Omental fat pad (tissue), 4 donors: ENCODE measurements around the gene JMJD6. TPM values are rescaled to one million over a fixed set of nuclear protein-coding genes. Genes with fewer than 3 reads are reported as not detected.

Experiments
- ATAC-seq: fragments of 150-250 bp; one replicate; pipeline ENCODE4 v1.9.1; 2016; ENCODE audit warnings: mild to moderate bottlenecking, moderate library complexity; ENCODE audit not compliant: low FRiP score
- DNase-seq: peaks from one replicate; pipeline ENCODE4 v3.0.0-alpha.2; 2019; ENCODE audit warnings: low spot score
- total RNA-seq, 4 donors: library from RNA; depleted of rRNA; stranded (reverse); fragments of >200 nt; gene quantifications; one replicate each; pipeline ENCODE4 v1.1.0, GENCODE V29; 2016
- TF ChIP-seq, protein P1 (sequence below), 3 donors: fragments of 450-650 bp; IDR thresholded peaks; one replicate each; pipeline ENCODE4 v1.5.1; 2016 to 2017; ENCODE audit warnings: antibody characterized with exemption in 3 of 3, mild to moderate bottlenecking in 3 of 3, moderate library complexity in 2 of 3

The JMJD6 gene
- total RNA-seq, 4 donors from 2014 or later, result 17.7 to 40.4 (median 30.4) TPM

DNA sequence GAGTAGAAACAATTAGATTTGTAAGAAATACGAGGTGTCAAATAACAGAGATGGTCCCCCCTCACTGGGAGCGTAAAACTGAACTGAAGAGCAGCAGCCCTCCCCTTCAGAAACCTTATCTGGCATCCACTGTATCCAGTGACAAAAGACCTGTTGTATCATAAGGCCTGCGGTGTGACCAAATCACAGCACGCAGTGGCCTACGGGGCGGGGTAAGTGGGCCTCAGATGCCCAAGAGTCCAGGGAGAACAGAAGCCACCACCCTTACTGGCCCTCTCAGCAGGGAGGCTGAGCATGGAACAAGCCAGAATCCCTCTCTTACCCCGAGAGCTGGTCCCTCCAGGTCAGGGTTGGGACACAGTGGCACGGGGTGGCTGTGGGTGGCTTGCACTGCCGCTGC is 5.5 kb downstream of the JMJD6 start:
- DNase-seq, result no peak
- TF ChIP-seq, protein P1, sequence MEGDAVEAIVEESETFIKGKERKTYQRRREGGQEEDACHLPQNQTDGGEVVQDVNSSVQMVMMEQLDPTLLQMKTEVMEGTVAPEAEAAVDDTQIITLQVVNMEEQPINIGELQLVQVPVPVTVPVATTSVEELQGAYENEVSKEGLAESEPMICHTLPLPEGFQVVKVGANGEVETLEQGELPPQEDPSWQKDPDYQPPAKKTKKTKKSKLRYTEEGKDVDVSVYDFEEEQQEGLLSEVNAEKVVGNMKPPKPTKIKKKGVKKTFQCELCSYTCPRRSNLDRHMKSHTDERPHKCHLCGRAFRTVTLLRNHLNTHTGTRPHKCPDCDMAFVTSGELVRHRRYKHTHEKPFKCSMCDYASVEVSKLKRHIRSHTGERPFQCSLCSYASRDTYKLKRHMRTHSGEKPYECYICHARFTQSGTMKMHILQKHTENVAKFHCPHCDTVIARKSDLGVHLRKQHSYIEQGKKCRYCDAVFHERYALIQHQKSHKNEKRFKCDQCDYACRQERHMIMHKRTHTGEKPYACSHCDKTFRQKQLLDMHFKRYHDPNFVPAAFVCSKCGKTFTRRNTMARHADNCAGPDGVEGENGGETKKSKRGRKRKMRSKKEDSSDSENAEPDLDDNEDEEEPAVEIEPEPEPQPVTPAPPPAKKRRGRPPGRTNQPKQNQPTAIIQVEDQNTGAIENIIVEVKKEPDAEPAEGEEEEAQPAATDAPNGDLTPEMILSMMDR (IDR thresholded peaks at IDR 0.05), result no peak
- ATAC-seq, result no peak

DNA sequence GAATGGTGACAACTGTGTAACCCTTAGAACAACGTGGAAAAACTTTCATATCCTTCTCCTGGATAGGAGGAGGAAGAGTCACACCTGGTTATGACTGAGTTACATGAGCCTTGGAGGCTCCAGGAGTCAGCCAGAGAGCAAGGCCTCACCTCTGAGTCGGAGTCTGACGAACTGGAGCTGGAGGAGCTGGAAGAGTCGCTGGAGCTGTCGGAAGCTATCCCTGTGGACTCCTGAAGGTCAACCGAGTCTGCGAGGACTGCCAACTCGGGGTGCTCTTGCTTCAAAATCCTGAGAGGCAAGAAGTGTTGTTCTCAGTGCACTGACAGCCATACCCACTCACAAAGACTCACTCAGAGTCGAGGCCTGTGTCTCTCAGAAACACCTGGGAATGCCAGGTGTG is 6.2 kb downstream of the JMJD6 start:
- ATAC-seq, result no peak
- DNase-seq, result no peak
- TF ChIP-seq, protein P1 (IDR thresholded peaks at IDR 0.05), result no peak

DNA sequence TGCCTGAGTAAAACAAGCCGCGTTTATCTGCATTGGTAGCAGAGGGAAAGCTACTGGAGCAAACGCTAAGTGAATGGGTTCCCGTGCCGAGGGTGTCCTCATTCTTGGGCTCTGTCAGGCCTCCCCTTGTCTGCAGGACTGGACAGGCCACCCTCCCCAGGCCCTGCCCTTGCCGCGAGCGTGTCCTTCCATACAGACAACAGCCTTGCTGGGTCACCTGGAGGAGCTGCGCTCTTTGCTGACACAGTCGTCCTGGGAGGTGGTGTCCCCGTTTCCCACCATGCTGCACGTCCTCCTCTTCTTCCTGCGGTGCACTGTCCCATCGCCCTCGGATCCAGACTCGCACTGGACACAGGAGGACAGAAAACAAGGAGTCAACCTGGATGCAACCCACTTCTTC is 7.9 kb downstream of the JMJD6 start:
- ATAC-seq (no peak), DNase-seq (no peak)
- TF ChIP-seq, protein P1 (IDR thresholded peaks at IDR 0.05), result no peak

DNA sequence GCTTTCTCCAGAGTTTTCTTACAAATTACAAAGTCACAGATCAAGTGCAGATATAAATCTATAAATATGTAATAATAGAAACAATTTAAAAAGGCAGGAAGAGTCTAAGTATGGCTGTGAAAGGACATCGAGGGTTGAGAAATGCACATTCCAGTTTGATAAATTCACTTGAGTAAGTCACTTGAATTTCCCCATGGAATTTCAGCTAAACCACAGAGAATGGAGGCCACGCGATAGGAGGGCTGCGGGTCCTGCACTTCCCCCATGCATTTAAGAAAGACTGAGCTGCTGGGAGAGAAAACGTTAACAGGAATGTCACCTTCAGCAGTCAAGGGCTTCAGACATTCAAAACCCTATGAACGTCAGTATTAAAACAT is 9.6 kb downstream of the JMJD6 start:
- TF ChIP-seq, protein P1 (IDR thresholded peaks at IDR 0.05), result no peak
- no peak for ATAC-seq
- peak; percentile 18 for DNase-seq

DNA sequence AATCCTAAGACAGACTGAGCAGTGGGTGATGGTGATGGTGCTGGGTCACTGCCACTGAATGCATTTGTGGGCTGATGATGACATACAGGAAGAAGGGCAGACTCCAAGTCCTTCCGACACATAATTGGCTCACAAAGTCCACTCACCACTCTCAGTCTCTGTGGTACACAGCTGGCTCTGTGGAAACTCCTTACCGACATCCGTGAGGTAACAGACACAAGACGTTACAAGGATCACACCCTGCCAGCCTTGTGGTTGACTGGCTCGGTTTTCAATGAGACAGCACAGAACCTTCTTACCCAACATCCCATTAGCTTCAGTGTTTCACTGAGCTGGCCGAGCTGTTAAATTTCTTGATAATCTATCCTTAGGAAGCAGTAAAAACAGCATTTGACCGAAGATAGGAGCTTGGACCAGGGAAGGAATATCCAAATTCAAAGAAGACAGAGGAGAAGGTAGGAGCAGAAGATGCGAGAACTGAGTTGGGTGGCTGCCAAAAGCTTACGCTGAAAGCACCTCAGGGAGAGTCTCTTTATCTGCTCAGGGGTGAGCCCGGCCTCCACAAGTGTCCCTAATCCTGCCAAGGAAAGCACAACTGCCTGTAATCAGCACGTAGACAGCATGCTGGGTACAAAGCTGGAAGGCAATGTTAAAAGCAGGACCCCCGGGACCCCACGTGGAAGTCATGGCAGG is 10.1 kb downstream of the JMJD6 start:
- DNase-seq, result peak; percentile 44
- TF ChIP-seq, protein P1 (IDR thresholded peaks at IDR 0.05), result no peak
- ATAC-seq, result peak; percentile 58

DNA sequence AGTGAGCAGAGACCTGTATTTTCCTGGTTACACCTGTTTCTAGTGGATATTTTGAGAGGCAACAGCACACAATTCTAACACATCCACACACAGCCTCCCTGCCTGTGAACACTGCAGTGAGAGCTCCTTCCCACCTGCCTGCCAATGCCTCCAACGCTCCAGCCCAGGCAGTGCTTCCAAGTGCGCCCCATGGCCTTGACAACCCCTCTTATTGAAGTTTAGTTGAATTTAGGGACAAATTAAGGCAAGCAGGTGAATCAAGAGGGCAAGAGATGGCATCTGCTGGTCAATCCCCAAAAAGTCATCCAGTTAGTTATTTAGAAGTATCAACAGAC is 10.9 kb downstream of the JMJD6 start:
- ATAC-seq (no peak), DNase-seq (peak; percentile 8)
- TF ChIP-seq, protein P1 (IDR thresholded peaks at IDR 0.05), result no peak

DNA sequence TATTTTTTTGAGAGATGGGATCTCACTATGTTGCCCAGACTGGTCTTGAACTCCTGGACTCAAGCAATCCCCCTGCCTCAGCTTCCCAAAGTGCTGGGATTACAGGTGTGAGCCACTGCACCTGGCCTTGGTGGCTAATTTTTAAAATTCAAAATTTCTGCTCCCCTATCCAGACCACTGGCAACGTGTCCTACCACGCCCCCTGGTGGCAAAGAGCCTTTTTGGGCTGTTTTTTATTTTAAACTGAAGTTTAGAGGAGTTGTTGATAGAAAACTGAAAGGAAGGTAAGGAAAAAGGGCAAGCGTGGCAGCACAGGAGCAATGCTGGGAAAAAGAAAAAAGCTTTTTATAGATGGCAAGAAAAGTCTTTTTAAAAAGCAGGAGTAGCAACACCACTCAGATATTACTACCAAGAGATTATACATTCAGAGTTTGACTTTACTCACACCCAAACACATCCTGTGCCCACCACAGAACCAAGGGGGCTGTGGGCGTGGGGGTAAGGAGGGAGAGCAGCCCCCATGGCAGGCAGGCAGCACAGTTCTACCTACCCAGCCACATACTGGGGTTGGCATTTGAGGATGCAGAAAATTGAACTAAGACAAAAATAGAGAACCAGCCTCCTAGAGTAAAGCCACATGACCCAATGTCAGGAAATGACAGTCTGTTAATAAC is 11.4 kb downstream of the JMJD6 start:
- ATAC-seq, result no peak
- TF ChIP-seq, protein P1 (IDR thresholded peaks at IDR 0.05), result peak in 2 of 3 donors; percentile 21 to 67
- peak; percentile 92 for DNase-seq
